Epithelial cell of proximal tubule (primary cell): Measurements from ENCODE around the gene COPA. TPM values are rescaled to one million over a fixed set of nuclear protein-coding genes. Genes with fewer than 3 reads are reported as not detected.

Experiments used
- DNase-seq: peaks from one replicate; pipeline ENCODE4 v3.0.0-alpha.2; 2011; ENCODE audit warnings: low read depth
- H3K4me3 ChIP-seq: 2 replicates; pipeline ENCODE4 v1.5.1; 2011; ENCODE audit warnings: low read depth, mild to moderate bottlenecking, low read length
- total RNA-seq: library from RNA; depleted of rRNA; stranded (reverse); fragments of >200 nt; gene quantifications from 2 replicates; pipeline ENCODE4 v1.2.3, GENCODE V29; 2015
- TF ChIP-seq, protein P1 (sequence below): conservative IDR thresholded peaks from 2 replicates; pipeline ENCODE4 v1.5.1; 2012; ENCODE audit warnings: low read depth, mild to moderate bottlenecking, low read length

The COPA gene
- total RNA-seq, 1 donor from 2014 or later = 89.7 TPM

- no peak for DNase-seq
- H3K4me3 ChIP-seq = peak overlapping the region; percentile 95
- TF ChIP-seq, protein P1, sequence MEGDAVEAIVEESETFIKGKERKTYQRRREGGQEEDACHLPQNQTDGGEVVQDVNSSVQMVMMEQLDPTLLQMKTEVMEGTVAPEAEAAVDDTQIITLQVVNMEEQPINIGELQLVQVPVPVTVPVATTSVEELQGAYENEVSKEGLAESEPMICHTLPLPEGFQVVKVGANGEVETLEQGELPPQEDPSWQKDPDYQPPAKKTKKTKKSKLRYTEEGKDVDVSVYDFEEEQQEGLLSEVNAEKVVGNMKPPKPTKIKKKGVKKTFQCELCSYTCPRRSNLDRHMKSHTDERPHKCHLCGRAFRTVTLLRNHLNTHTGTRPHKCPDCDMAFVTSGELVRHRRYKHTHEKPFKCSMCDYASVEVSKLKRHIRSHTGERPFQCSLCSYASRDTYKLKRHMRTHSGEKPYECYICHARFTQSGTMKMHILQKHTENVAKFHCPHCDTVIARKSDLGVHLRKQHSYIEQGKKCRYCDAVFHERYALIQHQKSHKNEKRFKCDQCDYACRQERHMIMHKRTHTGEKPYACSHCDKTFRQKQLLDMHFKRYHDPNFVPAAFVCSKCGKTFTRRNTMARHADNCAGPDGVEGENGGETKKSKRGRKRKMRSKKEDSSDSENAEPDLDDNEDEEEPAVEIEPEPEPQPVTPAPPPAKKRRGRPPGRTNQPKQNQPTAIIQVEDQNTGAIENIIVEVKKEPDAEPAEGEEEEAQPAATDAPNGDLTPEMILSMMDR = no peak
These were observed 57.5 kb downstream of the COPA start for GRCh38 chr1:160285506-160285905.

- H3K4me3 ChIP-seq = peak within 1 kb of the TSS; percentile 95
- peak; percentile 47 for DNase-seq
- TF ChIP-seq, protein P1 = no peak
These were observed 58.2 kb downstream of the COPA start, which contains the start of gene PEX19 for GRCh38 chr1:160284782-160285344. Gene PEX19 (minus strand): TSS chr1:160285133. CDS start chr1:160285124, 9 bp downstream.

DNA sequence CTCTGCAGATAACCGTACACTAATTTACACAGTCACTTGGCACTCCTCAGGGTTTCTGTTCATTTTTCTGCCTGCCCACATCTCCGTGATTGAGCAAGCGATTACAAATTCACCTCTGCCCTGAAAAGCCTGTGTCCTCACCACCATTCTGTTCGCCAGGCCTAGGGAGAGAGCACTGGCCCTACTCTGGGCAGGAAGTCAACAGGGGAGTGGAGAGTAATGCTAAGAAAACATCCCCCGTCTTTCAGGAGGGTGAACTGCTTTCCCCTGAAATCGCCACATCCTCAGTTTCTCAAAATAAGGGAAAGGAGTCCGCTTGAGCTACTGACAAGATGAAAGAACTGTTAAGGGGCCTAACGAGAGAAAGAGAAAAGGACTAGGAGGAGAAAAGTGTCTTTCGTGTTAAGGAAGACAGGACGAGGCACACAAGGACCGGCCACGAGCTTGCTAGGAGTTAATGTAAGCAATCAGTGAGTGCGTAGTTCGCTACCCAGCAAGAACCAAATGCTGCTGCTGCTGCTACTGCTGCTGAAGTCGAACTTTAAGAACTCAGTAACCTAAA, 58.7 kb downstream of the COPA start:
- peak overlapping the region; percentile 95 for H3K4me3 ChIP-seq
- peak; percentile 52 for DNase-seq
- TF ChIP-seq, protein P1 = no peak

DNA sequence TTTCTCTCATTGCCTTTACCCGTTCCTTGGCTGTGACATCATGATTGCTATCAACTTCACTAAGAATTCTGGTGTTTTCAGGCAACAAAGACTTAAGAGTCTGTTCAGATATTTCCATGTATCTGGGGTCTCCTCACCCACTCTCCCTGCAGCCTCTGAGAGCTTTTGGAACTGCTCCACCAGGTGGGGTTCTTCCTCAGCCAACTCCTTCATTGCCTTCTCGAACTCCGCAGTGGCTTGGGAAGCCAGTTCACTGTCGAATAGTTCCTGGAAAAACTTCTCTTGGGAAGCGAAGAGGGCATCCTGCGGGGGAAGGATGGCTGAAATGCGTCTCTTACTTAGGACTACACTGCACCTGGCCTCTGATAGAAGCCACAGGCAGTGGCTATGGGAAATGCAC, 60.2 kb downstream of the COPA start:
- TF ChIP-seq, protein P1 = peak; percentile 14
- no peak for DNase-seq
- no peak overlapping the region for H3K4me3 ChIP-seq

- no peak for DNase-seq
- H3K4me3 ChIP-seq = no peak overlapping the region
- TF ChIP-seq, protein P1 = no peak
These were observed 65.1 kb downstream of the COPA start for GRCh38 chr1:160277987-160278386.

- TF ChIP-seq, protein P1 = no peak
- DNase-seq = no peak
- H3K4me3 ChIP-seq = no peak overlapping the region
These were observed 65.7 kb downstream of the COPA start for GRCh38 chr1:160277330-160277729.

GRCh38 chr1:160271025-160271424, 72.0 kb downstream of the COPA start:
- no peak overlapping the region for H3K4me3 ChIP-seq
- TF ChIP-seq, protein P1 = no peak
- no peak for DNase-seq
